ENCODE measurements around the gene FHAD1. TPM values are rescaled to one million over a fixed set of nuclear protein-coding genes. Genes with fewer than 3 reads are reported as not detected.

FHAD1 gene
- total and polyA plus RNA-seq, 9 of the 15 experiments (the other 6 are each of a cell fraction or from before 2014, with no cell fraction given) = 0.32 to 2.1 (median 1.5) TPM; not detected in 1

DNA sequence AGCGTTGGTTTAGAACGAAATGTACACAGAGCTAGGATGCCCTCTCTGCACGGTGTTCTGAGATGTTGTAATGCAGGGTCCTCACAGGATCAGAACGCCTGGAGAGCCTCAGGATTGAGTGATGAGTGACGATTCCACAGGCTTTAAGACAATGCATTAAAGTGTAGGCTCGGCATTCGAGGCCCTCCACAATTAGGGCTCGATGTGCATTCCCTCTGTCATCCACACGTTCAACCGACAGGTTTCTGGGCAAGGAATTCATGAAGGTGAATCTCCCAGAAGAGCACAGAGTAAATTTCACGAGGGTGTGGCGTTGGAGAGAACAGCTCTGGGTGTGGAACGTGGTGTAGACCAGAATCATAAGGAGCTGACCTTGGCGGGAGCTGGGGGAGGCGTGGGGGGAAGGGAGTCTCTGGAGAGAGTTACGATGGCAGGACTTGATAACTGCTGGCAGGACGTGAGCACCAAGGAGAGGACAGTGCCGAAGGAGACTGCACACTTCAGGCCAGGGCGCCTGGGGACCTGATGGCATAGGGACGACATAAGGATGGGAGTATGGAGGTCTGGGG is 111.6 kb downstream of the FHAD1 start (continued):
- TF ChIP-seq, protein P1, sequence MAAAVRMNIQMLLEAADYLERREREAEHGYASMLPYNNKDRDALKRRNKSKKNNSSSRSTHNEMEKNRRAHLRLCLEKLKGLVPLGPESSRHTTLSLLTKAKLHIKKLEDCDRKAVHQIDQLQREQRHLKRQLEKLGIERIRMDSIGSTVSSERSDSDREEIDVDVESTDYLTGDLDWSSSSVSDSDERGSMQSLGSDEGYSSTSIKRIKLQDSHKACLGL (CRISPR knock-in tag; IDR thresholded peaks at IDR 0.05; ENCODE audit: borderline replicate concordance, poor library complexity, severe bottlenecking) = no peak
- no peak for TF ChIP-seq POLR2AphosphoS5 (IDR thresholded peaks at IDR 0.05; ENCODE audit: control insufficient read depth, insufficient read depth, low read depth, low read length)
- no peak for TF ChIP-seq PTBP1 (IDR thresholded peaks at IDR 0.05; ENCODE audit: low read depth, low read length)
- TF ChIP-seq ZEB2 (IDR thresholded peaks at IDR 0.05) = peak; percentile 45; the same call in 1 of the 2 replicates
- TF ChIP-seq KDM1A (IDR thresholded peaks at IDR 0.05) = peak in 1 of 2 experiments; percentile 24; a peak in 1 of 4 replicates
- TF ChIP-seq RAD21 (CRISPR knock-in tag; conservative IDR thresholded peaks at IDR 0.05 in 1 of 2, IDR thresholded peaks at IDR 0.05 in 1 of 2) = peak in 1 of 2 experiments; percentile 7; a peak in 1 of 4 replicates
- no peak for TF ChIP-seq TRIM28 (IDR thresholded peaks at IDR 0.05)
- TF ChIP-seq FOXJ2 (tag; IDR thresholded peaks at IDR 0.05) = no peak
- no peak for TF ChIP-seq ZNF785 (CRISPR knock-in tag; IDR thresholded peaks at IDR 0.05)
- TF ChIP-seq, protein P2, sequence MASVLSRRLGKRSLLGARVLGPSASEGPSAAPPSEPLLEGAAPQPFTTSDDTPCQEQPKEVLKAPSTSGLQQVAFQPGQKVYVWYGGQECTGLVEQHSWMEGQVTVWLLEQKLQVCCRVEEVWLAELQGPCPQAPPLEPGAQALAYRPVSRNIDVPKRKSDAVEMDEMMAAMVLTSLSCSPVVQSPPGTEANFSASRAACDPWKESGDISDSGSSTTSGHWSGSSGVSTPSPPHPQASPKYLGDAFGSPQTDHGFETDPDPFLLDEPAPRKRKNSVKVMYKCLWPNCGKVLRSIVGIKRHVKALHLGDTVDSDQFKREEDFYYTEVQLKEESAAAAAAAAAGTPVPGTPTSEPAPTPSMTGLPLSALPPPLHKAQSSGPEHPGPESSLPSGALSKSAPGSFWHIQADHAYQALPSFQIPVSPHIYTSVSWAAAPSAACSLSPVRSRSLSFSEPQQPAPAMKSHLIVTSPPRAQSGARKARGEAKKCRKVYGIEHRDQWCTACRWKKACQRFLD (CRISPR knock-in tag; IDR thresholded peaks at IDR 0.05) = peak; percentile 69; the same call in 1 of the 2 replicates
- TF ChIP-seq, protein P3, sequence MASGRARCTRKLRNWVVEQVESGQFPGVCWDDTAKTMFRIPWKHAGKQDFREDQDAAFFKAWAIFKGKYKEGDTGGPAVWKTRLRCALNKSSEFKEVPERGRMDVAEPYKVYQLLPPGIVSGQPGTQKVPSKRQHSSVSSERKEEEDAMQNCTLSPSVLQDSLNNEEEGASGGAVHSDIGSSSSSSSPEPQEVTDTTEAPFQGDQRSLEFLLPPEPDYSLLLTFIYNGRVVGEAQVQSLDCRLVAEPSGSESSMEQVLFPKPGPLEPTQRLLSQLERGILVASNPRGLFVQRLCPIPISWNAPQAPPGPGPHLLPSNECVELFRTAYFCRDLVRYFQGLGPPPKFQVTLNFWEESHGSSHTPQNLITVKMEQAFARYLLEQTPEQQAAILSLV (tag; IDR thresholded peaks at IDR 0.05) = no peak
- TF ChIP-seq ZNF431 (CRISPR knock-in tag; IDR thresholded peaks at IDR 0.05) = no peak
- TF ChIP-seq, protein P4, sequence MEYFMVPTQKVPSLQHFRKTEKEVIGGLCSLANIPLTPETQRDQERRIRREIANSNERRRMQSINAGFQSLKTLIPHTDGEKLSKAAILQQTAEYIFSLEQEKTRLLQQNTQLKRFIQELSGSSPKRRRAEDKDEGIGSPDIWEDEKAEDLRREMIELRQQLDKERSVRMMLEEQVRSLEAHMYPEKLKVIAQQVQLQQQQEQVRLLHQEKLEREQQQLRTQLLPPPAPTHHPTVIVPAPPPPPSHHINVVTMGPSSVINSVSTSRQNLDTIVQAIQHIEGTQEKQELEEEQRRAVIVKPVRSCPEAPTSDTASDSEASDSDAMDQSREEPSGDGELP (CRISPR knock-in tag; IDR thresholded peaks at IDR 0.05; ENCODE audit: borderline replicate concordance) = 0 out of 2 replicates have a peak, but pooled peaks have one; percentile 30
- TF ChIP-seq RBBP5 (IDR thresholded peaks at IDR 0.05; ENCODE audit: borderline replicate concordance, insufficient read depth, low read length, poor library complexity, severe bottlenecking) = peak; percentile 59
- TF ChIP-seq, protein P5, sequence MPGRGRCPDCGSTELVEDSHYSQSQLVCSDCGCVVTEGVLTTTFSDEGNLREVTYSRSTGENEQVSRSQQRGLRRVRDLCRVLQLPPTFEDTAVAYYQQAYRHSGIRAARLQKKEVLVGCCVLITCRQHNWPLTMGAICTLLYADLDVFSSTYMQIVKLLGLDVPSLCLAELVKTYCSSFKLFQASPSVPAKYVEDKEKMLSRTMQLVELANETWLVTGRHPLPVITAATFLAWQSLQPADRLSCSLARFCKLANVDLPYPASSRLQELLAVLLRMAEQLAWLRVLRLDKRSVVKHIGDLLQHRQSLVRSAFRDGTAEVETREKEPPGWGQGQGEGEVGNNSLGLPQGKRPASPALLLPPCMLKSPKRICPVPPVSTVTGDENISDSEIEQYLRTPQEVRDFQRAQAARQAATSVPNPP (IDR thresholded peaks at IDR 0.05; ENCODE audit: borderline replicate concordance, insufficient read depth, insufficient read length) = no peak
- no peak for TF ChIP-seq ZNF134 (CRISPR knock-in tag; conservative IDR thresholded peaks at IDR 0.05)
- TF ChIP-seq, protein P6, sequence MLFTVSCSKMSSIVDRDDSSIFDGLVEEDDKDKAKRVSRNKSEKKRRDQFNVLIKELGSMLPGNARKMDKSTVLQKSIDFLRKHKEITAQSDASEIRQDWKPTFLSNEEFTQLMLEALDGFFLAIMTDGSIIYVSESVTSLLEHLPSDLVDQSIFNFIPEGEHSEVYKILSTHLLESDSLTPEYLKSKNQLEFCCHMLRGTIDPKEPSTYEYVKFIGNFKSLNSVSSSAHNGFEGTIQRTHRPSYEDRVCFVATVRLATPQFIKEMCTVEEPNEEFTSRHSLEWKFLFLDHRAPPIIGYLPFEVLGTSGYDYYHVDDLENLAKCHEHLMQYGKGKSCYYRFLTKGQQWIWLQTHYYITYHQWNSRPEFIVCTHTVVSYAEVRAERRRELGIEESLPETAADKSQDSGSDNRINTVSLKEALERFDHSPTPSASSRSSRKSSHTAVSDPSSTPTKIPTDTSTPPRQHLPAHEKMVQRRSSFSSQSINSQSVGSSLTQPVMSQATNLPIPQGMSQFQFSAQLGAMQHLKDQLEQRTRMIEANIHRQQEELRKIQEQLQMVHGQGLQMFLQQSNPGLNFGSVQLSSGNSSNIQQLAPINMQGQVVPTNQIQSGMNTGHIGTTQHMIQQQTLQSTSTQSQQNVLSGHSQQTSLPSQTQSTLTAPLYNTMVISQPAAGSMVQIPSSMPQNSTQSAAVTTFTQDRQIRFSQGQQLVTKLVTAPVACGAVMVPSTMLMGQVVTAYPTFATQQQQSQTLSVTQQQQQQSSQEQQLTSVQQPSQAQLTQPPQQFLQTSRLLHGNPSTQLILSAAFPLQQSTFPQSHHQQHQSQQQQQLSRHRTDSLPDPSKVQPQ (CRISPR knock-in tag; IDR thresholded peaks at IDR 0.05; ENCODE audit: borderline replicate concordance) = no peak
- TF ChIP-seq ZNF121 (CRISPR knock-in tag; conservative IDR thresholded peaks at IDR 0.05) = no peak
- TF ChIP-seq ZNF57 (CRISPR knock-in tag; IDR thresholded peaks at IDR 0.05) = no peak
- TF ChIP-seq SLC30A9 (CRISPR knock-in tag; IDR thresholded peaks at IDR 0.05) = no peak

Measured in K562 (cell line).